ENCODE data around the gene CDH12.

- TF ChIP-seq POLR2A (IDR thresholded peaks at IDR 0.05) (no peak), POLR2AphosphoS5 (IDR thresholded peaks at IDR 0.05; ENCODE audit: insufficient read depth in 1 of 2, low read depth in 1 of 2) (no peak)
Measured at GRCh38 chr5:21792748-21793147, 1060.4 kb downstream of the CDH12 start.

All from vagina (tissue), 2 donors.